HCT116 (cell line): ENCODE measurements around the gene IDS.

ENCODE experiments used
- CEBPB ChIP-seq: IDR thresholded peaks from 2 replicates; pipeline ENCODE4 v1.6.1; 2012; ENCODE audit warnings: low read depth
- EZH2 ChIP-seq: fragments of 200-600 bp; sonication (generic); IDR thresholded peaks from 2 replicates; pipeline ENCODE4 v1.6.1; 2017; ENCODE audit warnings: antibody characterized with exemption, mixed run types
- EZH2phosphoT487 ChIP-seq: fragments of 200-600 bp; IDR thresholded peaks from 2 replicates; pipeline ENCODE4 v1.6.1; 2018; ENCODE audit warnings: antibody characterized with exemption, borderline replicate concordance
- POLR2A ChIP-seq: IDR thresholded peaks from 2 replicates; pipeline ENCODE4 v1.7.0; 2011; ENCODE audit warnings: borderline replicate concordance; ENCODE audit not compliant: insufficient read depth, insufficient read length; ENCODE audit errors: extremely low read depth
- POLR2AphosphoS5 ChIP-seq: IDR thresholded peaks from 2 replicates; pipeline ENCODE4 v1.6.1; 2011; ENCODE audit warnings: mild to moderate bottlenecking, low read depth, low read length, moderate library complexity
- RAD21 ChIP-seq: IDR thresholded peaks from 2 replicates; pipeline ENCODE4 v1.6.1; 2012; ENCODE audit warnings: low read depth, mild to moderate bottlenecking
- SIN3A ChIP-seq: IDR thresholded peaks from 2 replicates; pipeline ENCODE4 v1.6.1; 2012; ENCODE audit warnings: low read depth
- SP1 ChIP-seq: IDR thresholded peaks from 2 replicates; pipeline ENCODE4 v1.6.1; 2012; ENCODE audit warnings: low read depth
- SRF ChIP-seq: IDR thresholded peaks from 2 replicates; pipeline ENCODE4 v1.6.1; 2012; ENCODE audit warnings: low read depth
- TCF7L2 ChIP-seq: IDR thresholded peaks from 2 replicates; pipeline ENCODE4 v1.7.0; 2011; ENCODE audit warnings: borderline replicate concordance, inconsistent platforms; ENCODE audit not compliant: insufficient read depth, insufficient read length; ENCODE audit errors: extremely low read depth
- YY1 ChIP-seq: IDR thresholded peaks from 2 replicates; pipeline ENCODE4 v1.6.1; 2011; ENCODE audit warnings: low read length, low read depth, moderate library complexity, mild to moderate bottlenecking; ENCODE audit not compliant: insufficient replicate concordance; ENCODE audit errors: extremely low read depth
- ZNF274 ChIP-seq: fragments of 200-500 bp; sonication (Bioruptor generic); IDR thresholded peaks from 2 replicates; pipeline ENCODE4 v1.6.1; 2014; ENCODE audit warnings: mild to moderate bottlenecking, low read depth, low read length, inconsistent platforms
- TF ChIP-seq, protein P1 (sequence below), 3 experiments: fragments of 200-600 bp in 1 of 3; sonication (generic) in 1 of 3; IDR thresholded peaks in 2 of 3; conservative IDR thresholded peaks in 1 of 3; 2 replicates each; pipeline ENCODE4 v1.5.1; 2012 to 2017; ENCODE audit warnings: low read depth in 2 of 3, low read length in 2 of 3, antibody characterized with exemption in 1 of 3, borderline replicate concordance in 1 of 3, control low read depth in 1 of 3, mild to moderate bottlenecking in 1 of 3, mixed read lengths in 1 of 3, mixed run types in 1 of 3, moderate library complexity in 1 of 3; ENCODE audit not compliant: insufficient read depth in 1 of 3
- TF ChIP-seq, protein P2 (sequence below): IDR thresholded peaks from 2 replicates; pipeline ENCODE4 v1.6.1; 2012

DNA sequence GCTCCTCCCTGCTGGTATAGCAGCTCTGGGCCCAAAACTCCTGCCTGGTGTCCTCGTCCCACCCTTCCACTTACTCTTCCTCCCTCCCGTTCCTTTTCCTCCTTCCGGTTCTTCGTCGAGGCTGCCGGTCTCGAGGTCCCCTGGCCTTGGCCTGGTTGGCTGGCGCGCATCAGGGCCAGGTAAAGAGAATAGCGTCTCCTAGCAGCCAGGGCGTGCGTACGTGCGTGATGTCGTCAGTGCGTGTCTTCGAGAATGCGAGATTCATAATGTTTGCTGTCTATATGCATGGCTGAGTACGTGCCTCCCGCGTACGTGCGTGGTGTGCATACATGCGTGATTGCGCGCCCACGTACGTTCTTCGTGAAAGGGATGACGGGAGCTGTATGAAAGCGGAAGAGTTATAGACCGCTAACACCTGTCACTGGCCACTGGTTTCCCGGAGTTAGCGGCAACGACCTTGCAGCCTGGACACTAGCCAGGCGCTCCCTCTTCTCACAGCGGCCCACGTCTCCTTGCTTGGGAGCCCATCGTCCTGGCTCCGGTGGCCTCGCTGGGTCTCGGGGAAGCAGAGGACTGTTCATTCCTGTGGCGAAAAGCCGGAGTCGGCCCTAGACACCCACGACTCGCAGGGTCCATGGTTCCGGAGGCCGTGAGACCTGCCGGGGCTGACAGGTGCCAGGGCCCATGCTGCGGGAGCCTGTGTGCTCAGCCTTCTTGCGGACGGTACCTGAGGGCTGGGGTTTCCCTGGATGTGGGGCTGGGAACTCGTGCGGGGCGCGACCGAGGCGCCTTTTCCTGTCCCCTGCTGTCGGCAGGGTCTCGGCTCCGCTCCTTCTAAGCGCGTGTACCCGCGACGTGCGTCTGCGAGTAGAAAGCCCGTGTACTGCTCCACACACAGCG, 35.8 kb upstream of the IDS start, which contains the start of gene EOLA1:
- TF ChIP-seq, protein P1, sequence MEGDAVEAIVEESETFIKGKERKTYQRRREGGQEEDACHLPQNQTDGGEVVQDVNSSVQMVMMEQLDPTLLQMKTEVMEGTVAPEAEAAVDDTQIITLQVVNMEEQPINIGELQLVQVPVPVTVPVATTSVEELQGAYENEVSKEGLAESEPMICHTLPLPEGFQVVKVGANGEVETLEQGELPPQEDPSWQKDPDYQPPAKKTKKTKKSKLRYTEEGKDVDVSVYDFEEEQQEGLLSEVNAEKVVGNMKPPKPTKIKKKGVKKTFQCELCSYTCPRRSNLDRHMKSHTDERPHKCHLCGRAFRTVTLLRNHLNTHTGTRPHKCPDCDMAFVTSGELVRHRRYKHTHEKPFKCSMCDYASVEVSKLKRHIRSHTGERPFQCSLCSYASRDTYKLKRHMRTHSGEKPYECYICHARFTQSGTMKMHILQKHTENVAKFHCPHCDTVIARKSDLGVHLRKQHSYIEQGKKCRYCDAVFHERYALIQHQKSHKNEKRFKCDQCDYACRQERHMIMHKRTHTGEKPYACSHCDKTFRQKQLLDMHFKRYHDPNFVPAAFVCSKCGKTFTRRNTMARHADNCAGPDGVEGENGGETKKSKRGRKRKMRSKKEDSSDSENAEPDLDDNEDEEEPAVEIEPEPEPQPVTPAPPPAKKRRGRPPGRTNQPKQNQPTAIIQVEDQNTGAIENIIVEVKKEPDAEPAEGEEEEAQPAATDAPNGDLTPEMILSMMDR (IDR thresholded peaks at IDR 0.05 in 2 of 3, conservative IDR thresholded peaks at IDR 0.05 in 1 of 3; ENCODE audit: borderline replicate concordance in 1 of 3, insufficient read depth in 1 of 3, low read depth in 2 of 3, low read length in 2 of 3): no peak
- TF ChIP-seq TCF7L2 (no peak), EZH2 (no peak), ZNF274 (no peak), EZH2phosphoT487 (no peak), SRF (no peak), RAD21 (no peak), POLR2A (peak; percentile 60), POLR2AphosphoS5 (peak; percentile 48; the same call in 1 of the 2 replicates), CEBPB (no peak), SP1 (peak; percentile 64), SIN3A (peak; percentile 85), YY1 (no peak)
- TF ChIP-seq, protein P2, sequence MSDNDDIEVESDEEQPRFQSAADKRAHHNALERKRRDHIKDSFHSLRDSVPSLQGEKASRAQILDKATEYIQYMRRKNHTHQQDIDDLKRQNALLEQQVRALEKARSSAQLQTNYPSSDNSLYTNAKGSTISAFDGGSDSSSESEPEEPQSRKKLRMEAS: peak; percentile 81
